Caco-2 (cell line): ENCODE results near the gene GCG. TPM values are rescaled to one million over a fixed set of nuclear protein-coding genes. Genes with fewer than 3 reads are reported as not detected.
A peak's percentile ranks its signal among the peaks of the same experiment; 100 is the strongest.

Source experiments
- BruUV-seq: library from RNA; stranded (reverse); fragments of 400-500 nt; replicated peaks from 2 replicates; lab custom pipeline; 2021; lab: Mats Ljungman, UMichigan
- CTCF ChIA-PET: fragments of 300-600 bp; sonication (Branson Sonifier 250); formaldehyde crosslinking; loops from one replicate; lab custom pipeline; 2022; ENCODE audit warnings: antibody characterized with exemption; lab: Charles Lee
- POLR2A ChIA-PET: fragments of 300-600 bp; sonication (Branson Sonifier 250); formaldehyde crosslinking; loops from one replicate; lab custom pipeline; 2022; ENCODE audit warnings: antibody characterized with exemption; lab: Charles Lee
- DNase-seq, 2 experiments: peaks; one replicate each; pipeline versions ENCODE4 v3.0.0 to v3.0.0-alpha.2; 2020 to 2022
- H3K27me3 ChIP-seq: replicated peaks from 2 replicates; pipeline ENCODE4 v1.6.0; 2011; ENCODE audit warnings: low read length; ENCODE audit not compliant: control insufficient read depth, insufficient read depth
- H3K36me3 ChIP-seq: 2 replicates; pipeline ENCODE4 v1.5.1; 2011; ENCODE audit warnings: low read length; ENCODE audit not compliant: control insufficient read depth, insufficient read depth
- H3K4me1 ChIP-seq: fragments of 250-450 bp; sonication (Bioruptor Pico); 2 replicates; pipeline ENCODE4 v1.5.1; 2020; ENCODE audit warnings: mild to moderate bottlenecking
- H3K4me3 ChIP-seq: 2 replicates; pipeline ENCODE4 v1.5.1; 2011; ENCODE audit warnings: low read depth, mild to moderate bottlenecking, control low read depth, low read length
- H3K9me3 ChIP-seq: fragments of 250-450 bp; sonication (Bioruptor Pico); 2 replicates; pipeline ENCODE4 v1.5.1; 2020; ENCODE audit warnings: mild to moderate bottlenecking, moderate library complexity
- H3K27ac Mint-ChIP-seq: one replicate; pipeline ENCODE4 v1.8.0; 2022; ENCODE audit warnings: mixed read lengths; ENCODE audit not compliant: unreplicated experiment
- H3K27me3 Mint-ChIP-seq: one replicate; pipeline ENCODE4 v1.8.0; 2022; ENCODE audit warnings: mixed read lengths; ENCODE audit not compliant: insufficient read depth, unreplicated experiment
- H3K36me3 Mint-ChIP-seq: one replicate; pipeline ENCODE4 v1.8.0; 2022; ENCODE audit warnings: mild to moderate bottlenecking, mixed read lengths; ENCODE audit not compliant: insufficient read depth, unreplicated experiment
- H3K4me1 Mint-ChIP-seq: one replicate; pipeline ENCODE4 v1.8.0; 2022; ENCODE audit warnings: low read depth, mixed read lengths; ENCODE audit not compliant: unreplicated experiment
- H3K4me3 Mint-ChIP-seq: one replicate; pipeline ENCODE4 v1.8.0; 2022; ENCODE audit warnings: mild to moderate bottlenecking, moderate library complexity, mixed read lengths; ENCODE audit not compliant: unreplicated experiment
- H3K9me3 Mint-ChIP-seq: one replicate; pipeline ENCODE4 v1.8.0; 2022; ENCODE audit warnings: mixed read lengths; ENCODE audit not compliant: unreplicated experiment
- intact Hi-C: fragments of 100-400 bp; cut with micrococcal nuclease; formaldehyde crosslinking; loops from one replicate; pipeline ENCODE4 v1.10.0; 2022; ENCODE audit not compliant: unreplicated experiment
- total RNA-seq: library from RNA; stranded (reverse); gene quantifications from 2 replicates; pipeline ENCODE4 v1.2.3, GENCODE V29; 2022
- TF ChIP-seq, protein P1 (sequence below), 2 experiments: fragments of 200-600 bp in 1 of 2; IDR thresholded peaks; 1 replicate in 1 of 2; 2 replicates in 1 of 2; pipeline versions ENCODE4 v1.5.1 to v1.8.0; 2011 to 2022; ENCODE audit warnings: antibody characterized with exemption in 1 of 2, control low read depth in 1 of 2, inconsistent platforms in 1 of 2, low read depth in 1 of 2, low read length in 1 of 2, mild to moderate bottlenecking in 1 of 2, moderate library complexity in 1 of 2; ENCODE audit not compliant: insufficient read depth in 1 of 2, severe bottlenecking in 1 of 2, unreplicated experiment in 1 of 2

The GCG gene
- total RNA-seq, 1 experiment from 2014 or later, result not detected

GRCh38 chr2:162107361-162107901 lies 44.6 kb downstream of the GCG start:
- Histone ChIP-seq H3K9me3 (no peaks in the 10 kb centered on the region), H3K4me1 (peaks cover 60% of the 10 kb centered on the region), H3K27me3 (no peaks in the 10 kb centered on the region), H3K4me3 (no peak overlapping the region), H3K36me3 (no peaks in the 10 kb centered on the region)
- Mint-ChIP-seq H3K27ac (peak overlapping the region; percentile 73), H3K4me1 (peaks cover 30% of the 10 kb centered on the region), H3K27me3 (no peaks in the 10 kb centered on the region), H3K4me3 (peak overlapping the region; percentile 21), H3K36me3 (no peaks in the 10 kb centered on the region), H3K9me3 (peaks cover 3% of the 10 kb centered on the region)
- peak in 1 of 2 experiments; percentile 55 for DNase-seq
- BruUV-seq, result no TSS peak
- intact Hi-C loops, result loop anchor here (1.0 kb wide), 3 partner anchors 16 to 41 kb away; partner anchors contain the start of gene DPP4
- CTCF ChIA-PET, result no interaction called here
- POLR2A ChIA-PET, result no interaction called here
- TF ChIP-seq, protein P1, sequence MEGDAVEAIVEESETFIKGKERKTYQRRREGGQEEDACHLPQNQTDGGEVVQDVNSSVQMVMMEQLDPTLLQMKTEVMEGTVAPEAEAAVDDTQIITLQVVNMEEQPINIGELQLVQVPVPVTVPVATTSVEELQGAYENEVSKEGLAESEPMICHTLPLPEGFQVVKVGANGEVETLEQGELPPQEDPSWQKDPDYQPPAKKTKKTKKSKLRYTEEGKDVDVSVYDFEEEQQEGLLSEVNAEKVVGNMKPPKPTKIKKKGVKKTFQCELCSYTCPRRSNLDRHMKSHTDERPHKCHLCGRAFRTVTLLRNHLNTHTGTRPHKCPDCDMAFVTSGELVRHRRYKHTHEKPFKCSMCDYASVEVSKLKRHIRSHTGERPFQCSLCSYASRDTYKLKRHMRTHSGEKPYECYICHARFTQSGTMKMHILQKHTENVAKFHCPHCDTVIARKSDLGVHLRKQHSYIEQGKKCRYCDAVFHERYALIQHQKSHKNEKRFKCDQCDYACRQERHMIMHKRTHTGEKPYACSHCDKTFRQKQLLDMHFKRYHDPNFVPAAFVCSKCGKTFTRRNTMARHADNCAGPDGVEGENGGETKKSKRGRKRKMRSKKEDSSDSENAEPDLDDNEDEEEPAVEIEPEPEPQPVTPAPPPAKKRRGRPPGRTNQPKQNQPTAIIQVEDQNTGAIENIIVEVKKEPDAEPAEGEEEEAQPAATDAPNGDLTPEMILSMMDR (IDR thresholded peaks at IDR 0.05; ENCODE audit: insufficient read depth in 1 of 2, low read depth in 1 of 2, low read length in 1 of 2, severe bottlenecking in 1 of 2, unreplicated experiment in 1 of 2), result no peak

DNA sequence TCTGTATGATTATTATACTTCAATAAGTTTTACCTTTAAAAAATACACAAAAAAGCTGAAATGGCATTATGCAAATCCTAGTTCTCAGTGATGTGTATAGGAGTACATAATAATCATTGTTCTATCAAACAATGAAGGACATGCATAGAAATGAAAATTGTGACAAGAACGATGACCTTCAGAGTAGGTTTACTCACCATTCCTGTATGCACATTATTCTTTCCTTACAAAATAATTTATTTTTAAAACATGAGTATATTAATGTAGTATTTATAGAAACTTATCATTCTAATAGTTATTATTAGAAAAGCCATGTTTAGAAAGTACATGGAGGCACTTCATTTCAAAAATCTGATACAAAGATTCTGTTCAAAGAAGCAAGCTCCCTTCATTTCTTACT lies 45.3 kb downstream of the GCG start:
- POLR2A ChIA-PET, result no interaction called here
- CTCF ChIA-PET, result no interaction called here
- intact Hi-C loops, result loop anchor here (1.0 kb wide), 3 partner anchors 15 to 40 kb away; partner anchors contain the start of gene DPP4
- Histone ChIP-seq H3K36me3 (no peaks in the 10 kb centered on the region), H3K4me3 (no peak overlapping the region), H3K9me3 (no peaks in the 10 kb centered on the region), H3K27me3 (no peaks in the 10 kb centered on the region), H3K4me1 (peaks cover 53% of the 10 kb centered on the region)
- Mint-ChIP-seq H3K4me3 (no peak overlapping the region), H3K4me1 (peaks cover 26% of the 10 kb centered on the region), H3K27me3 (no peaks in the 10 kb centered on the region), H3K36me3 (no peaks in the 10 kb centered on the region), H3K9me3 (peaks cover 10% of the 10 kb centered on the region), H3K27ac (no peak overlapping the region)
- no TSS peak for BruUV-seq
- TF ChIP-seq, protein P1 (IDR thresholded peaks at IDR 0.05; ENCODE audit: insufficient read depth in 1 of 2, low read depth in 1 of 2, low read length in 1 of 2, severe bottlenecking in 1 of 2, unreplicated experiment in 1 of 2), result no peak
- no peak for DNase-seq

DNA sequence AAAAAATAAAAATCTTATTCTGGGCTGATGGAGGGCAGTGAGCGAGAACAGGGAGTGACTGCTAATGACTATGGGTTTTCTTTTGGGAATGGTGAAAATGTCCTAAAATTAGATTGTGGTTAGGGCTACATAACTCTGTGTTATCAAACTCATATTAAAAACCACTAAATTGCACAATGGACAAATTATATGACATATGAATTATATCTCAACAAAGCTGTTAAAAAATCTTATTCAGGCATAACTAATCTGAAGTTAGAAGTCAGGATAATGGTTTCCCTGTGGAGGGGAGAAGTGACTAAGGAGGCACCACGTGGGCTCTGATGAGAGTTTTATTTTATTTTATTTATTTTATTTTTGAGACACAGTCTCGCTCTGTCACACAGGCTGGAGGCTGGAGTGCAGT lies 45.9 kb downstream of the GCG start:
- TF ChIP-seq, protein P1 (IDR thresholded peaks at IDR 0.05; ENCODE audit: insufficient read depth in 1 of 2, low read depth in 1 of 2, low read length in 1 of 2, severe bottlenecking in 1 of 2, unreplicated experiment in 1 of 2), result no peak
- H3K27ac Mint-ChIP-seq, result peak overlapping the region; percentile 54
- no peaks in the 10 kb centered on the region for H3K36me3 Mint-ChIP-seq
- ChIA-PET CTCF (no interaction called here), POLR2A (no interaction called here)
- no peaks in the 10 kb centered on the region for H3K36me3 ChIP-seq
- H3K27me3 ChIP-seq, result no peaks in the 10 kb centered on the region
- no TSS peak for BruUV-seq
- H3K4me1 ChIP-seq, result peaks cover 48% of the 10 kb centered on the region
- peaks cover 24% of the 10 kb centered on the region for H3K4me1 Mint-ChIP-seq
- no peaks in the 10 kb centered on the region for H3K9me3 ChIP-seq
- DNase-seq, result no peak
- H3K27me3 Mint-ChIP-seq, result no peaks in the 10 kb centered on the region
- H3K4me3 Mint-ChIP-seq, result no peak overlapping the region
- no peak overlapping the region for H3K4me3 ChIP-seq
- peaks cover 16% of the 10 kb centered on the region for H3K9me3 Mint-ChIP-seq
- intact Hi-C loops, result no loop called here
